Measurements from ENCODE around the gene CADPS2. TPM values are rescaled to one million over a fixed set of nuclear protein-coding genes. Genes with fewer than 3 reads are reported as not detected.

CADPS2 gene
- total RNA-seq, 6 experiments from 2014 or later = 7.6 to 14.7 (median 9.4) TPM

GRCh38 chr7:122457969-122458368 is 428.3 kb downstream of the CADPS2 start:
- H3K4me3 ChIP-seq = no peak overlapping the region
- WGBS (ENCODE audit: insufficient coverage, low coverage, low lambda C conversion rate, missing lambda C conversion rate) = 68% methylated on average over 3 of the region's 3 CpGs
- H3K27me3 ChIP-seq = no peaks in the 10 kb centered on the region
- ATAC-seq = no peak
- no peak for DNase-seq
- H3K27ac ChIP-seq = no peak overlapping the region
- H3K9me3 ChIP-seq = no peaks in the 10 kb centered on the region
- no peaks in the 10 kb centered on the region for H3K4me1 ChIP-seq
- no peaks in the 10 kb centered on the region for H3K36me3 ChIP-seq
- intact Hi-C loops (cut with DNase I) = no loop called here
- TF ChIP-seq POLR2A (IDR thresholded peaks at IDR 0.05) (no peak), CTCF (IDR thresholded peaks at IDR 0.05) (no peak)

GRCh38 chr7:122457325-122457724 is 428.9 kb downstream of the CADPS2 start:
- H3K4me1 ChIP-seq = no peaks in the 10 kb centered on the region
- no peaks in the 10 kb centered on the region for H3K9me3 ChIP-seq
- H3K4me3 ChIP-seq = no peak overlapping the region
- no peaks in the 10 kb centered on the region for H3K36me3 ChIP-seq
- ATAC-seq (no peak), DNase-seq (no peak)
- intact Hi-C loops (cut with DNase I) = no loop called here
- WGBS (ENCODE audit: insufficient coverage, low coverage, low lambda C conversion rate, missing lambda C conversion rate) = 69% methylated on average over 3 of the region's 3 CpGs
- H3K27me3 ChIP-seq = no peaks in the 10 kb centered on the region
- TF ChIP-seq POLR2A (IDR thresholded peaks at IDR 0.05) (no peak), CTCF (IDR thresholded peaks at IDR 0.05) (no peak)
- H3K27ac ChIP-seq = no peak overlapping the region

- WGBS (ENCODE audit: insufficient coverage, low coverage, low lambda C conversion rate, missing lambda C conversion rate) = 90% methylated on average over 2 of the region's 4 CpGs
- no peak for DNase-seq
- intact Hi-C loops (cut with DNase I) = no loop called here
Observed at GRCh38 chr7:122454776-122455507, 431.3 kb downstream of the CADPS2 start.

GRCh38 chr7:122453432-122453831 is 432.8 kb downstream of the CADPS2 start:
- Histone ChIP-seq H3K36me3 (no peaks in the 10 kb centered on the region), H3K9me3 (no peaks in the 10 kb centered on the region), H3K27me3 (no peaks in the 10 kb centered on the region), H3K27ac (no peak overlapping the region), H3K4me1 (no peaks in the 10 kb centered on the region), H3K4me3 (no peak overlapping the region)
- intact Hi-C loops (cut with DNase I) = no loop called here
- no peak for ATAC-seq
- DNase-seq = no peak
- TF ChIP-seq CTCF (IDR thresholded peaks at IDR 0.05) (no peak), POLR2A (IDR thresholded peaks at IDR 0.05) (no peak)

More at GRCh38 chr7:122454776-122455507, 431.3 kb downstream of the CADPS2 start:
- TF ChIP-seq POLR2A (IDR thresholded peaks at IDR 0.05) (no peak), CTCF (IDR thresholded peaks at IDR 0.05) (no peak)
- Histone ChIP-seq H3K27me3 (no peaks in the 10 kb centered on the region), H3K4me1 (no peaks in the 10 kb centered on the region), H3K4me3 (no peak overlapping the region), H3K9me3 (no peaks in the 10 kb centered on the region), H3K36me3 (no peaks in the 10 kb centered on the region), H3K27ac (no peak overlapping the region)
- no peak for ATAC-seq

Data from right lobe of liver (tissue), 6 donors.